Frontal cortex (tissue), 4 donors: ENCODE data around the gene MGAT5B. TPM values are rescaled to one million over a fixed set of nuclear protein-coding genes. Genes with fewer than 3 reads are reported as not detected.

ENCODE experiments used
- DNase-seq, 2 donors: peaks; one replicate each; pipeline ENCODE4 v3.0.0; 2012; ENCODE audit warnings: low spot score in 2 of 2
- FAIRE-seq: peaks from 2 replicates; lab custom pipeline; 2012; peaks lifted over from hg19 to GRCh38; lab: Jason Lieb, UNC
- total RNA-seq: library from RNA; depleted of rRNA; stranded (reverse); fragments of >200 nt; gene quantifications from one replicate; pipeline ENCODE4 v1.2.3, GENCODE V29; 2014
- donor health status: control.
- donor health status: control.
- donor health status: control.

Gene MGAT5B
- total RNA-seq, 1 donor from 2014 or later, result 16.3 TPM

DNA sequence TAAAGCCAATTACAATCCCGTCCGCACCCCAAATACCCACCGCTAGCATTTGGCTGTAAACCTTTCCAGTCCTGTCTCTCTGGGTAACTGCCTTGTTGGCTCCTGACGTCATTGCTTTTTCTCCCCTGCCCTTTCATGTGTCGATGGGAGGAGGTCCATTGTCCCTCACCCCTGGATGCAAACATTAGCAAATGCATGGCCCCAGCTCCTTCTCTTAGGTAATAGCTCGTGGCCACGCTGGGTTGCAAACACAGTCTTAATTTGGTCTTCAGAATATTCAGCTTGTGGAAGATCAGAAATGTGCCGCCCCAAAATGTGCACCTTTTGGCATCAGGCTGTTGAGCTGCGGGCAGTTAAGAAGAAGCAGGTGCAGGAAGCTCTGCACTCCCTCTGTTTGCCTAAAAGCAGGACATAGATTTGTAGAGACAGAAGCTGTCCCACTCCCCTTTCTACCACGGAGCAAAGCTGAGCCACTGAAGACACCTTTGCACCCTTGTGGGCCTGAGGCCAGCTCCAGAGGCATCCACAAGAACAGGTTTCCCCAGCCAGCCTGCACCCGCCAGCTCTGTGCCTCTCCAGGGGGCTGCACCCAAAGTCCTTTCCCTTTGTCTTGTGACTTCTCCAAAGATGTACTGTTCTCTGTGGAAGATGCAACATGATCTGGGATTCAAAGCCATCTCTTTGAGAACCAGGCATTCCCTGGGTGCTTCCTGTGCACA is 127.3 kb downstream of the MGAT5B start:
- no peak for DNase-seq
- FAIRE-seq, result no peak

DNA sequence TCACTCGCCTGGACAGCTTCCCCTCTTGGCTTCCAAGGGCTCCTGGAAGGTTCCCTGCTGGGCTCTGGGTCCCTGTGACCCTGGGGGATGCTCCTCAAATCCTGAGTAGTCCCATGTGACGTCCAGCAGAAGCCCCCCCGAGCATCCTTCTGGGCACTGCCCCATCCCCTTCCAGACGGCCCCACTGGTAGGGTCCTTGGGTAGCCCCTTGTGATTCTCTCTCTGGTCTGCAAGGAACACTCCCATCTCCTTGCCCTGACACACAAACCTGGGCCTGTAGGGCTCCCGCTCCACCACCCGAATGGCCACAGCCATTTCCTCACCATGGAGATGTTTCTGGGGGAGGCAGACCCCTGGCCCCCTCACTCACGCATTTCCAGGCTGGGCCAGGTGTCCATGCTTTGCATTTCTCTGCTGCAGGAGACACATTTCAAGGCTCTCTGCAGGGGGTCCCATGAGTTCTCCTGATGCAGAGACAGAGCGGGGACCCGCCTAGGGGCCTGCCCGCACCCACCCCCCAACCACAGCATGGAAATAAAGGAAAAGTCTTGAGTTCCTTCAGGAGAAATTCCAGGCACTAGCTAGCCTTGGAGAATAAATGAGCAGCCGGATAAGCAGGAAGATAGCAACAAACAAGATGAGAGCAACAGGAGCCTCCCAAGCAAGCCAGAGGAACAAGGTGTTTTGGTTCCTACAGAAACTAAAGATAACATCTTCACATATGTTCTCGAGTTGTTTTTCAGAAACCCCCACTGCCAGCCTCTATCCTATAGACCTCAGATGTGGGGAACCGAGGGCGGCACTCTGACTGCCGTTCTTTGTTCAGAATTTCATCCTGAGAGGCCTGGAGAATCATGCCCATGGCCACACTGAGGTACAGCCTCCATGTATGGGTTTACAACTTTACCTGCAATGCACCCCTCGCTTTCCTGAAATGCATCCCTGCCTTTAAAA is 128.8 kb downstream of the MGAT5B start:
- DNase-seq (no peak), FAIRE-seq (no peak)

DNA sequence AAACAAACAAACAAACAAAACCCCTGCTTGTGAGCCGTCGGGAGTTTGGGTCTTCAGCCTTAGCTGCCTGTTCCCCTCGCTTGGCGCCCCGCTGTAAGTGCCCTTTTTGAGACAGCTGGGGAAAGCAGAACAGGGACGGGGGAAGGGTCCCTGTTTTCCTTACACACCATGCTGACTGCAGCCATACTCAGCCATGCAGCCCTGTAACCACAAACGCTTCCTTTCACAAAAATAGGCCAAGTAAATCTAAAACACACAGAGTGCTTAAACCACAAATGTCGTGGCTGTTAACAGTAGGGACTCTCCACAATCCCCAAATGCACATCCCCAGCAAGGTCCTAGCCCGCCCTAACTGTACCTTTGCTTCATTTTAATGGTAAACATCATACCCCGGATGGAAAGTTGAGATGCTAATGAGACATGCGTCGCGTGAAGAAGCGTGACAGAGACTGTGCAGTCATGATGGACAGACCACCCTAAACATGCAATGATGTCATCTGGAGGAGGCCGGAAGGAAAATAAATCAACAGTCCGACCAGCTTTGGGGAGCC is 129.9 kb downstream of the MGAT5B start:
- DNase-seq, result no peak
- no peak for FAIRE-seq

GRCh38 chr17:76998839-76999238 is 130.6 kb downstream of the MGAT5B start:
- DNase-seq, result no peak
- FAIRE-seq, result no peak

Other genes starting within 250 kb of the MGAT5B start
- 0.82 TPM for gene ST6GALNAC1, start 224.6 kb upstream of the MGAT5B start, total RNA-seq
- gene MXRA7, start 157.4 kb upstream of the MGAT5B start, total RNA-seq, result 45.7 TPM
- 17.5 TPM for gene JMJD6, start 141.8 kb upstream of the MGAT5B start, total RNA-seq
- 14.7 TPM for gene METTL23, start 141.6 kb upstream of the MGAT5B start, total RNA-seq
- gene SRSF2, start 131.1 kb upstream of the MGAT5B start, total RNA-seq, result 86.4 TPM
- gene MFSD11, start 130.3 kb upstream of the MGAT5B start, total RNA-seq, result 73.0 TPM